ENCODE results near the gene SPEF2.

DNA sequence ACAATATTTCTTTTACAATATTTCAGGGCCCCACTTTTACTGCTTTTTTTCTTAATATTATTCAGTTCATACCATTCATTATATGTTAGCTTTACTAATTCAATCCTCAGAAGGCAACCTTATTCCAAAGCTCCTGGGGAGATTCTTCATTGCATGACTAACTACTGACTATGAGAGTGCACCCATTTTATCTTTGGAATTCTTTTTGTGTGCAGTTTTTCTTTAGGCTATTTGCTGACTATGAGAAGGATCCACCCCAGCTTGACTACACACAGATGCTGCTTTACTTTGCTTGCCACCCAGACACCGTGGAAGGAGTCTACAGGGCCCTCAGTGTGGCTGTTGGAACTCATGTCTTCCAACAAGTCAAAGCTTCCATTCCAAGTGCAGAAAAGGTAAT, 182.1 kb downstream of the SPEF2 start:
- TF ChIP-seq MYC (IDR thresholded peaks at IDR 0.05; ENCODE audit: low read depth, low read length): no peak
- no peak for TF ChIP-seq MYC (CRISPR knock-in tag; IDR thresholded peaks at IDR 0.05; ENCODE audit: borderline replicate concordance, low read depth)
- TF ChIP-seq ZFP1 (CRISPR knock-in tag; IDR thresholded peaks at IDR 0.05): no peak
- no peak for TF ChIP-seq SP2 (IDR thresholded peaks at IDR 0.05; ENCODE audit: extremely low read depth, low read depth, low read length, poor library complexity, severe bottlenecking)
- TF ChIP-seq, protein P1, sequence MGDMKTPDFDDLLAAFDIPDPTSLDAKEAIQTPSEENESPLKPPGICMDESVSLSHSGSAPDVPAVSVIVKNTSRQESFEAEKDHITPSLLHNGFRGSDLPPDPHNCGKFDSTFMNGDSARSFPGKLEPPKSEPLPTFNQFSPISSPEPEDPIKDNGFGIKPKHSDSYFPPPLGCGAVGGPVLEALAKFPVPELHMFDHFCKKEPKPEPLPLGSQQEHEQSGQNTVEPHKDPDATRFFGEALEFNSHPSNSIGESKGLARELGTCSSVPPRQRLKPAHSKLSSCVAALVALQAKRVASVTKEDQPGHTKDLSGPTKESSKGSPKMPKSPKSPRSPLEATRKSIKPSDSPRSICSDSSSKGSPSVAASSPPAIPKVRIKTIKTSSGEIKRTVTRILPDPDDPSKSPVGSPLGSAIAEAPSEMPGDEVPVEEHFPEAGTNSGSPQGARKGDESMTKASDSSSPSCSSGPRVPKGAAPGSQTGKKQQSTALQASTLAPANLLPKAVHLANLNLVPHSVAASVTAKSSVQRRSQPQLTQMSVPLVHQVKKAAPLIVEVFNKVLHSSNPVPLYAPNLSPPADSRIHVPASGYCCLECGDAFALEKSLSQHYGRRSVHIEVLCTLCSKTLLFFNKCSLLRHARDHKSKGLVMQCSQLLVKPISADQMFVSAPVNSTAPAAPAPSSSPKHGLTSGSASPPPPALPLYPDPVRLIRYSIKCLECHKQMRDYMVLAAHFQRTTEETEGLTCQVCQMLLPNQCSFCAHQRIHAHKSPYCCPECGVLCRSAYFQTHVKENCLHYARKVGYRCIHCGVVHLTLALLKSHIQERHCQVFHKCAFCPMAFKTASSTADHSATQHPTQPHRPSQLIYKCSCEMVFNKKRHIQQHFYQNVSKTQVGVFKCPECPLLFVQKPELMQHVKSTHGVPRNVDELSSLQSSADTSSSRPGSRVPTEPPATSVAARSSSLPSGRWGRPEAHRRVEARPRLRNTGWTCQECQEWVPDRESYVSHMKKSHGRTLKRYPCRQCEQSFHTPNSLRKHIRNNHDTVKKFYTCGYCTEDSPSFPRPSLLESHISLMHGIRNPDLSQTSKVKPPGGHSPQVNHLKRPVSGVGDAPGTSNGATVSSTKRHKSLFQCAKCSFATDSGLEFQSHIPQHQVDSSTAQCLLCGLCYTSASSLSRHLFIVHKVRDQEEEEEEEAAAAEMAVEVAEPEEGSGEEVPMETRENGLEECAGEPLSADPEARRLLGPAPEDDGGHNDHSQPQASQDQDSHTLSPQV (IDR thresholded peaks at IDR 0.05): no peak
- TF ChIP-seq, protein P2, sequence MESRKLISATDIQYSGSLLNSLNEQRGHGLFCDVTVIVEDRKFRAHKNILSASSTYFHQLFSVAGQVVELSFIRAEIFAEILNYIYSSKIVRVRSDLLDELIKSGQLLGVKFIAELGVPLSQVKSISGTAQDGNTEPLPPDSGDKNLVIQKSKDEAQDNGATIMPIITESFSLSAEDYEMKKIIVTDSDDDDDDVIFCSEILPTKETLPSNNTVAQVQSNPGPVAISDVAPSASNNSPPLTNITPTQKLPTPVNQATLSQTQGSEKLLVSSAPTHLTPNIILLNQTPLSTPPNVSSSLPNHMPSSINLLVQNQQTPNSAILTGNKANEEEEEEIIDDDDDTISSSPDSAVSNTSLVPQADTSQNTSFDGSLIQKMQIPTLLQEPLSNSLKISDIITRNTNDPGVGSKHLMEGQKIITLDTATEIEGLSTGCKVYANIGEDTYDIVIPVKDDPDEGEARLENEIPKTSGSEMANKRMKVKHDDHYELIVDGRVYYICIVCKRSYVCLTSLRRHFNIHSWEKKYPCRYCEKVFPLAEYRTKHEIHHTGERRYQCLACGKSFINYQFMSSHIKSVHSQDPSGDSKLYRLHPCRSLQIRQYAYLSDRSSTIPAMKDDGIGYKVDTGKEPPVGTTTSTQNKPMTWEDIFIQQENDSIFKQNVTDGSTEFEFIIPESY (CRISPR knock-in tag; IDR thresholded peaks at IDR 0.05): no peak
- TF ChIP-seq CTBP1 (IDR thresholded peaks at IDR 0.05; ENCODE audit: borderline replicate concordance): no peak
- TF ChIP-seq, protein P3, sequence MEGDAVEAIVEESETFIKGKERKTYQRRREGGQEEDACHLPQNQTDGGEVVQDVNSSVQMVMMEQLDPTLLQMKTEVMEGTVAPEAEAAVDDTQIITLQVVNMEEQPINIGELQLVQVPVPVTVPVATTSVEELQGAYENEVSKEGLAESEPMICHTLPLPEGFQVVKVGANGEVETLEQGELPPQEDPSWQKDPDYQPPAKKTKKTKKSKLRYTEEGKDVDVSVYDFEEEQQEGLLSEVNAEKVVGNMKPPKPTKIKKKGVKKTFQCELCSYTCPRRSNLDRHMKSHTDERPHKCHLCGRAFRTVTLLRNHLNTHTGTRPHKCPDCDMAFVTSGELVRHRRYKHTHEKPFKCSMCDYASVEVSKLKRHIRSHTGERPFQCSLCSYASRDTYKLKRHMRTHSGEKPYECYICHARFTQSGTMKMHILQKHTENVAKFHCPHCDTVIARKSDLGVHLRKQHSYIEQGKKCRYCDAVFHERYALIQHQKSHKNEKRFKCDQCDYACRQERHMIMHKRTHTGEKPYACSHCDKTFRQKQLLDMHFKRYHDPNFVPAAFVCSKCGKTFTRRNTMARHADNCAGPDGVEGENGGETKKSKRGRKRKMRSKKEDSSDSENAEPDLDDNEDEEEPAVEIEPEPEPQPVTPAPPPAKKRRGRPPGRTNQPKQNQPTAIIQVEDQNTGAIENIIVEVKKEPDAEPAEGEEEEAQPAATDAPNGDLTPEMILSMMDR (IDR thresholded peaks at IDR 0.05 in 2 of 3, conservative IDR thresholded peaks at IDR 0.05 in 1 of 3; ENCODE audit: insufficient read depth in 2 of 3, low read depth in 1 of 3, low read length in 3 of 3): no peak
- no peak for TF ChIP-seq SP1 (CRISPR knock-in tag; IDR thresholded peaks at IDR 0.05)
